Immature natural killer cell (primary cell): Measurements from ENCODE around the gene DCAF8. TPM values are rescaled to one million over a fixed set of nuclear protein-coding genes. Genes with fewer than 3 reads are reported as not detected.
A peak's percentile ranks its signal among the peaks of the same experiment; 100 is the strongest.

ENCODE experiments used
- DNase-seq, 3 donors: peaks; one replicate each; pipeline ENCODE4 v3.0.0; 2022; ENCODE audit warnings: mixed read lengths in 1 of 3
- H3K27ac Mint-ChIP-seq, 6 donors: one replicate each; pipeline ENCODE4 v1.8.0; 2020; ENCODE audit warnings: mixed read lengths in 6 of 6, mild to moderate bottlenecking in 5 of 6, inconsistent platforms in 4 of 6, moderate library complexity in 3 of 6
- H3K27me3 Mint-ChIP-seq, 3 donors: one replicate each; pipeline ENCODE4 v1.8.0; 2020 to 2021; ENCODE audit warnings: low read depth in 3 of 3, mild to moderate bottlenecking in 3 of 3, mixed read lengths in 3 of 3, moderate library complexity in 3 of 3, inconsistent platforms in 1 of 3
- H3K36me3 Mint-ChIP-seq, 3 donors: one replicate each; pipeline ENCODE4 v1.8.0; 2020; ENCODE audit warnings: mixed read lengths in 3 of 3, inconsistent platforms in 2 of 3, mild to moderate bottlenecking in 2 of 3
- H3K4me1 Mint-ChIP-seq, 2 donors: one replicate each; pipeline ENCODE4 v1.8.0; 2020; ENCODE audit warnings: inconsistent platforms in 2 of 2, mild to moderate bottlenecking in 2 of 2, mixed read lengths in 2 of 2, moderate library complexity in 1 of 2
- H3K4me3 Mint-ChIP-seq, 5 donors: one replicate each; pipeline ENCODE4 v1.8.0; 2020; ENCODE audit warnings: mild to moderate bottlenecking in 5 of 5, mixed read lengths in 5 of 5, inconsistent platforms in 3 of 5, moderate library complexity in 3 of 5
- H3K9me3 Mint-ChIP-seq, 6 donors: one replicate each; pipeline ENCODE4 v1.8.0; 2020; ENCODE audit warnings: mild to moderate bottlenecking in 6 of 6, mixed read lengths in 6 of 6, inconsistent platforms in 4 of 6, moderate library complexity in 3 of 6
- polyA plus RNA-seq, 3 donors: library from polyadenylated mRNA; unstranded; fragments of 300-500 nt; fragmentation: Illumina TruSeq; gene quantifications; one replicate each; pipeline ENCODE4 v1.2.3, GENCODE V29; 2021

DCAF8 gene
- polyA plus RNA-seq, 3 donors from 2014 or later, result 42.3 to 62.1 (median 58.1) TPM

DNA sequence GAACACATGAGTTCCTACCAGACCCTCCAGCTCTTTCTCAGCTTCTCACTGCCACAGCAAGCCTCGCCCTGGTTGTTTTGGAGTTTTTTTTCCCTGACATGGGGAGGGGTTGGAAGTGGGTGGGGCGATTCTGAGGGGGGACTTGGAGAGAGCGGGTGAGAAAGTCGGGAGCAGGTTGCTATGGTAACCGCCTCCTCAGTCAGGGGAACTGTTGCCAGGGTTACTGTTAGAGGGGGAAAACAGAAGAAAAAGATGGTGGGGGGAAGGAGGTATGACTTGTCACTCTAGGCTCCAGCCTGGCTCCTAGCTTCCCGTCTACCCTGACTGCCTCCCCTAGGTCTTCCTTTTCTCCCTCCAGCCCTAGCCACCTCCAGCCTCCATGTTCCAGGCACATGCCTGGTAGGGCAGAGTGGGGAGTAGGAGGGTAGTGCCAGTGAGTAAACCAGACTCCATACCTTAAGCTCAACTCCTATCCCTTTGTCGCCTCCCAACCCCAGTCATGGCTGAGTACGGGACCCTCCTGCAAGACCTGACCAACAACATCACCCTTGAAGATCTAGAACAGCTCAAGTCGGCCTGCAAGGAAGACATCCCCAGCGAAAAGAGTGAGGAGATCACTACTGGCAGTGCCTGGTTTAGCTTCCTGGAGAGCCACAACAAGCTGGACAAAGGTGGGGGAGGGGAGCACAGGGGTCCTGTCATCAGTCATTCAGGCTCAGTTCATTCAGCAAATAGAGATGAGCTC is 51.1 kb downstream of the DCAF8 start:
- Mint-ChIP-seq H3K27me3 (peaks cover 0 to 4% (median 0%) of the 10 kb centered on the region in 3 donors), H3K36me3 (peaks cover 11 to 29% (median 11%) of the 10 kb centered on the region in 3 donors), H3K27ac (no peak overlapping the region), H3K9me3 (no peaks in the 10 kb centered on the region), H3K4me3 (no peak overlapping the region), H3K4me1 (peaks cover 18 to 31% of the 10 kb centered on the region in 2 donors)
- no peak for DNase-seq

DNA sequence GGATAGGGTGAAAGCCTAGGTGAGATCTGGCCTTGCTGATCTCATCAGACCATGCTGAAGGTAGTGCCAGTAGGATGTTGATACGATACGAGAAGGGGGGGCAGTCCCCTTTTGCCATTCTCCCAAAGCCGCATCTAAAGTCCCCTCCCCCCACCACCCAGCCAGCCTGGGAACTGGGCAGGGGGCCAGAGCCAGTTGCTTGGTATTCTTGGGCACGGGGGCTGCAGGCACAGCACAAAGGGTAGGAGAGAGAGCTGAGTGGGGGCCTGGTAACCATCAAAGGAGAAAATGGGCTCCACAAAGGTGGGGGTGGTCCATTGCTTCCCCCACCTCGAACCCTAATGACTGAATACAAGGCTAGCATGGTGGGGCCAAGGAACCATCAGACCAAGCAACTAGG is 51.8 kb downstream of the DCAF8 start:
- Mint-ChIP-seq H3K36me3 (peaks cover 6 to 22% (median 11%) of the 10 kb centered on the region in 3 donors), H3K4me1 (peaks cover 21 to 35% of the 10 kb centered on the region in 2 donors), H3K27ac (peak overlapping the region in 2 of 6 donors; percentile 4 to 15), H3K4me3 (no peak overlapping the region), H3K9me3 (no peaks in the 10 kb centered on the region), H3K27me3 (peaks cover 0 to 4% (median 0%) of the 10 kb centered on the region in 3 donors)
- DNase-seq, result no peak

DNA sequence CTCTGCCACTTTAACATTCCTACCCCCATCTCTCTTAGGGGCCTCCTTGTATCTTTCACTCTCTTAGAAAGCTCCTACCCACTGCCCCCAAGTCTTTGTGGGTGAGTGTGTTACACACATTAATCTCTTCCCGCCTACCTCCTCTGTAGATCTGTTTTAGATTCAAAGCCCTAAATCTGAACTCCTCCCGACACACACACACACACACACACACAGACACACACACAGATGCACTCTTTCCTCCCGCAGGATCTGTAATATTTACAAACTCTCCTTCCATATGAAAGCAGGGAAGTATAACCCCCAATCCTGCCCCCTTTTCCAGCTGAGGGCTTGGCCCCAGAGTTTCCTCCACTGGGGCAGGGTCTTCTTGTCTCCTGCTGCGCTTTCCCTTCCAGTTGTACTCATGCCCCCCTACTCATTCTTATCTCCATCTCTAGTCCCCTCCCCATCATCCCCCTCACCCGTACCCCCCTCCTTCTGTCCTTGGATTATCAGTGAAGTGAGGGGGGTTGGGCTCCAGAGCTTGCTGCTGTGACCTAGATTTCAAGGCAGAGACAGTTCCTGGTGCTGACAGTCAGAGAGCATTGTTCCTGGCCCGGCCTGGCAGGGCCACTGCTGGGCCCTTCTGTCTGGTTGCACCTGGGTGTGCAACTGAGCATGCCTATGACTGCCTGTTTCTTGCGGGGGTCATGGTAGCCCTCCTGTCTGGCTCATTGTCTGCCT is 52.9 kb downstream of the DCAF8 start:
- Mint-ChIP-seq H3K4me3 (no peak overlapping the region), H3K9me3 (no peaks in the 10 kb centered on the region), H3K36me3 (peaks cover 3 to 17% (median 11%) of the 10 kb centered on the region in 3 donors), H3K27me3 (peaks cover 0 to 4% (median 2%) of the 10 kb centered on the region in 3 donors), H3K27ac (peak overlapping the region in 5 of 6 donors; percentile 4 to 75 (median 44)), H3K4me1 (peaks cover 27 to 38% of the 10 kb centered on the region in 2 donors)
- DNase-seq, result no peak

DNA sequence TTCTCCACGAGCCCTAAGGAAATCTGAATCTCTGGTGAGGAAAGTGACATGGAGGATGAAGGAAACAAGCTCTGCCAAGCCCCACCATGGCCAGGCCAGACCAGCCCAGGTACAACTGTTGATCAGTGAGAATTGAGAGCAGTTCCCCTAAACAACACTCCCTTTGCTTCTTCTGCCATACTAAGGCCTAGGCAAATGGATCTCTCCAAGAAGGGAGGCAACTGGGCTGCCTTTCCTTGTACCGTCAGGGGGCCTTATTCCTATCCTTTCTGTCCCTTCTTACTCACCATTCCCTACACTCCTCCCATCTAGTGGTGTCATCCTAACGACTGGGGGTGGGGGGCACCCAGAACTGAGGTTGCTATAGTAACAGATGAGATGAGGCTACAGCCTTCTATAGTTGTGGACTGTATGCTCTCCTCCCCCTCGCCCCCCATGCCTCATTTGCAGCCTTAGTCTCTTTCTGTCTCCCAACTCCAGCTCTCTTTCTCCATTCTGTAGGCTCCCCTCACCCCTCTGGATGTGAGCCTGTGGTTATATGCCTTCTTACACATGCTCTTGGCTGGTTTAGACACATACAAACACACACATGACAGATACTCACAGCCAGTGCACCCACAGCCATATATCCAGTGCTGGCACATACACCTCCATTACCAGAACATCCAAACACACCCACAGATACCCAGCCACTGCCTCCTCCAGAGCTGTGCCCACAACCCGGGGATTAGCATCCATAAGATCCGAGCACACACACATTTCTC is 53.6 kb downstream of the DCAF8 start:
- Mint-ChIP-seq H3K36me3 (peaks cover 0 to 17% (median 8%) of the 10 kb centered on the region in 3 donors), H3K9me3 (no peaks in the 10 kb centered on the region), H3K27ac (peak overlapping the region in 5 of 6 donors; percentile 37 to 75 (median 53)), H3K4me1 (peaks cover 34 to 46% of the 10 kb centered on the region in 2 donors), H3K27me3 (peaks cover 0 to 4% (median 2%) of the 10 kb centered on the region in 3 donors), H3K4me3 (no peak overlapping the region)
- no peak for DNase-seq

DNA sequence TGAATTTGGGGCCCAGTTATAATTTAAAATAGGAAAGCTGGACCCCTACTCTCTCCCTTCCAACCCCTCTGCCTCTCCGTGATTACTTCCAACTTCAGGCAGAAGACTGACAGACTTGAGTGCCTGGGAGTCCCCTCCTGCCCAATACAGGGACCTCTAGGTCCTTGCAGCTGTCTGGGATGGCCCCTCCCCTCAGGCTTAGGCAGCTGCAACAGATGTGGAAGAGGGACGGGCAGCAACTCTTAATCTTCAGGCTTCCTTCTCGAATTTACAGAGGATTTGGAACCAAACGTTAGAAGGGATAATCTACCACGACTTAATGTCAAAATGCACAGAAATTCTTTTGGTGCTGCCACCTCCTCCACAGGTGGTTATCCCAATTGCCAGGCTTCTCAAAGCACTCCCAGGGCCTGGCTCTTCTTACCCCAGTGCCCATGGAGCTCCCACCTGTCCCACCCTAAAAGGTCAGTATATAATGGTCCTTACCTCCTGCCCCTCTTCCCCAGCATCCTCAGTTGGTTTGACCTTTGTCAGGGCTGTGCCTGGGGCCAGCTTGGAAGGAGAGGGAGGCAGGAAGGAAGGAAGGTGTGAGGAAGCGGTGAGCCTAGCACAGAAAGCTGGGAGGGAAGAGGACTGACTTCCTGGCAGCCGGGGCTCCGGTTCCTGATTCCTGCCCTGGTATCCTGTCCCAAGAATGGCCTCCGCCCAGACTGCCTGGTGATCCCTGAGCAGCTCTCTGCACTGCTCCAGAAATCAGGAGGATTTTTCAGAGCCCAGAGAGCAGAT is 54.4 kb downstream of the DCAF8 start:
- Mint-ChIP-seq H3K9me3 (no peaks in the 10 kb centered on the region), H3K4me3 (peak overlapping the region in 1 of 5 donors; percentile 29), H3K27me3 (peaks cover 0 to 4% (median 2%) of the 10 kb centered on the region in 3 donors), H3K4me1 (peaks cover 34 to 46% of the 10 kb centered on the region in 2 donors), H3K27ac (peak overlapping the region; percentile 26 to 95 (median 45)), H3K36me3 (peaks cover 0 to 10% (median 4%) of the 10 kb centered on the region in 3 donors)
- DNase-seq, result no peak

DNA sequence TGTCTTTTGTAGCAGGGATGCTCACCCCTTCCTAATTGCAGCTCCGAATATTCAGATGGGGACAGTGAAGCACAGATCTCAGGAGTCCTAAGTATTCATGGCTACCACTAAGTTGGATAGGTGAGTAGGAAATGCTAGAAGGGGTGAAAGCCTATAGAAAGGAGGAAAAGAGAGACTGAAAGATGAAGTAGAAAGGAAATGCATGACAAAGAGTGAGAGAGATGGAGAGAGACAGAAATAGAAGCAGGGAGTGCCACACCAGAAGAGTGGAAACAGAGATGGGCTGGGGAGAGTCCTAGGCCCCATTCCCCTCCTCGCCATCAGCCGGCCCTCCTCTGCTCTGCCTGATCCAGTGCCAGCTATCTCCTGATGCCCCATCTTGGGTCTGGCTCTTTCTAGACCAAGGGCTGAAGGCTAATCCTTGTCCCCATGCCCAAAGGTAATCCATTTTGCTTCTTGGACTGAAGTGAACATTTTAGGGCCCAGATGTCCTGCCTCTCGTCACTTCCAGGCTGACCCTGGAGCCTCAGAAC is 55.2 kb downstream of the DCAF8 start:
- H3K27me3 Mint-ChIP-seq, result peaks cover 0 to 4% (median 3%) of the 10 kb centered on the region in 3 donors
- H3K4me3 Mint-ChIP-seq, result peak overlapping the region in 4 of 5 donors; percentile 72 to 94 (median 84)
- H3K4me1 Mint-ChIP-seq, result peaks cover 34 to 46% of the 10 kb centered on the region in 2 donors
- H3K9me3 Mint-ChIP-seq, result no peaks in the 10 kb centered on the region
- peaks cover 0 to 6% (median 2%) of the 10 kb centered on the region in 3 donors for H3K36me3 Mint-ChIP-seq
- H3K27ac Mint-ChIP-seq, result peak overlapping the region; percentile 53 to 95 (median 78)
- no peak for DNase-seq

DNA sequence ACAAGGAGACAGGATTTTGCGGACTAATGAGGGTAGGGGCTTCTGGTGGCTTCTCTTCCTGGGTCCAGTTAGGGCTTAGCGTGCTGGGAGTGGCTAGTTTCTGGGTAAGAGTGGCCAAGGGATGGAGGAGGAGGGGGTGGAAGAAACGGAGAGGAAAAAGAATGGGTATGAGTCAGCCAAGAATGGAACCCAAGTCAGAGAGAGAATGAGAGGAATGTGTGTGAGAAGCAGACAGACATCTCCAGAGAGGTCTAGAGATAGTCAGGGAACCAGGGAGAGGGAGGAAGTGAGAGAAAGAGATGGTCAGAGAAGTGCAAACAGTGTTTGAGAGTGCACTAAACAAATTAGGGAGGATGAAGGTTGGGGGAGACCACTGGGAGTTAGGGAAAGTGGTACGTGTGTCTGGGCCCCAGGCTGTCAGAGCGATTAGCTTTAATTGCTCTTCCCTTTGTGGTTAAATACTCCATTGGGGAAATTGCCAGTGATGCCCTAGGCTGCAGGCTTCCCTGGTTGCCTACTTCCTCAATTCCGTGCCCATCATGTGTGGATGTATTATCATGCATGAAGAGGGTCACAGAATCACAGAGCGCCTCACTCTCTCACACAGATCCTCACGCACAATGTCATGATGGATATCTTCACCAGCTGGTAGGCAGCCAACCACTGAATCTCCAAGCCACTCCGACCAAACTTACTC is 55.8 kb downstream of the DCAF8 start:
- no peak for DNase-seq
- peak overlapping the region; percentile 17 to 94 (median 75) for H3K4me3 Mint-ChIP-seq
- H3K27ac Mint-ChIP-seq, result peak overlapping the region; percentile 53 to 95 (median 78)
- H3K36me3 Mint-ChIP-seq, result no peaks in the 10 kb centered on the region
- peaks cover 34 to 46% of the 10 kb centered on the region in 2 donors for H3K4me1 Mint-ChIP-seq
- no peaks in the 10 kb centered on the region for H3K9me3 Mint-ChIP-seq
- peaks cover 0 to 4% (median 1%) of the 10 kb centered on the region in 3 donors for H3K27me3 Mint-ChIP-seq

DNA sequence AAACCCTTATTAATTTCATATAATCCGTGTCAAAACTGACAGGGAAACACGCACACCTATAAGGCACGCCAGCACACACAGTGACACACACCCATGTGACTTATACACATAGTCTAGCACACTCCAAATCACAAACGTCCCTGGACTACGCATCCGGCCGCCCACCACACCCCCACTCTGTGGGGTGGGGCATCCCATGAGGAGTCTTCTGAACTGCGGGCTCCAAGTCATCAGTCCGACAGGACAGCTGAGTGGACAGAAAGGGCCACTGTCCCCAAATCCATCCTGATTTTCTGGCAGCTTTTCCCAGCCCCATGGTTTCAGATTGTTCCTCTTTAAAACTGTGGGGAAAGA is 56.3 kb downstream of the DCAF8 start:
- no peaks in the 10 kb centered on the region for H3K36me3 Mint-ChIP-seq
- H3K27me3 Mint-ChIP-seq, result peaks cover 0 to 4% (median 0%) of the 10 kb centered on the region in 3 donors
- peak overlapping the region; percentile 53 to 95 (median 76) for H3K27ac Mint-ChIP-seq
- DNase-seq, result peak; percentile 19 to 33 (median 22)
- H3K4me1 Mint-ChIP-seq, result peaks cover 34 to 46% of the 10 kb centered on the region in 2 donors
- H3K9me3 Mint-ChIP-seq, result no peaks in the 10 kb centered on the region
- H3K4me3 Mint-ChIP-seq, result peak overlapping the region; percentile 72 to 94 (median 89)

DNA sequence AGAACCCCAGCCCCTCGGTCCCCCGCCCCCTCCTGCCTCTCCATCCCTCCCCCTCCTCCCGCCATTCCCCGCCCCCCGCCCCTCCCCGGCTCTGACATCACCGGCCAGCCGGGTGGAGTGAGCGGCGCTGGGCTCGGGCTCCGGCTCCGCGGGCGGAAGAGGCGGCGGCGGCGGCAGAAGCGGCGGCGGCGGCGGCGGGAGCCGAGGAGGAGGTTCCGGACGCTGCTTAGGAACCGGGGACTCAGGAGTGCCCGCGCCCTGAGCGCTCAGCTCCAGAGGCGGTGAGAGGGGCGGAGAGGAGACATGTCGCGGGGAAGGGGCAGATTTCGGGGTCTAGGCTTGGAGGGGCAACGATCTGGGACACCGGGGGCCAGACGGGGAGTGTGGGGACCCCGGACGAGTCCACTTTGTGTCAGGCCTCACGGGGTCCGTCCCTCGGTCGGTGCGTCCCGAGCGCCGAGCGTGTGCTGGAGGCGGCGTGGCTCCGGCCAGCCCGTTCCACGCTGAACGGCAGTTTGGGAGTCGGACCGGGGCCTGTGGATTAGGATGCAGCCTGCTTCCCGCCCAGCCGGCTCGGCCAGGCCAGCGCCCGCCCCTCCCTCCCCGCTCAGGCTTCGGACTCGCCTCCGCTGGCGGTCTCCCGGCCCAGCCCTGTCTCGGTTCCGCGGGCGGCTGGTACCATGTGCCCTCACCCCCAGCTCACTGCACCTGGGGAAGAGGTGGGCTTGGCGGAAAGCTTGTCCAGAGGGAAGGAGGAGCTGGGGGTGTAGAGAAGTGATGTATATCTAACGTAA is 56.9 kb downstream of the DCAF8 start, which contains the start of gene PEA15:
PEA15 (plus strand) TSS at position 143 of the 794 bp plus-strand sequence. CDS start 6,161 bp downstream, outside the sequence.
- H3K4me1 Mint-ChIP-seq, result peaks cover 34 to 46% of the 10 kb centered on the region in 2 donors

DNA sequence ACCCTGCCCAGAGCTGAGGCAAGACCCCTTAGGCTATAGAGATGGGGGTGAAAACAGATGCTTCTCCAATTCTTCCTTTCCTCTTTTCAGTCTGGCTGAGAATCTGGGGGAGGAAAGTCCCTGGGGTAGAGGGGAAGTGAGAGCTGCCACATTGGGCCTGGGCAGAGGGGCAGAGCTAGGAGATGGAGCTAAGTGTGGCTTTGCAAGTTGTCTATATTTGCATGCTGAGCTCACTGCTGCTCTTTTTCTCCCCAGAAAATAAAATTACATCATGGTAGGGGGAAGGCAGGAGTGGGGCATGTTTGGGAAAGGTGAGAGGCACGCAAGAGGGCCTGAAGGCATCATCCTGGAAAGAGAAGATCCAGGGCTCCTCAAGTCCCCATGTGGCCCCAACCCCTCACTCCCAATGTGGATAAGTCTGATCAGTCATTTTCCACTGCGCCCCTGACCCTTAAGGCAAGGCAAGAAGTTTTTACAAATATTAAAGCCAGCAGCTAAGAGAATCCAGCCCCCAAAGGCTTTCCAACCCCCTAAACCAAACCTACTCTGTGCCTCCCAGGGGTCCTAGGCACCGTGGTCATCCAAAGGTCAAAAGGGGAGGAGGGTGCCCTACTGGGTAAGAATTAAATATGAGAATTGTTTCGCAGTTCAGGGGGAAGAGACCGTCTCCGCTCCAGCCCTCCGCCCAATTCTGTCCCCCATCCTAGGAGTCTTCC is 57.7 kb downstream of the DCAF8 start:
- Mint-ChIP-seq H3K9me3 (no peaks in the 10 kb centered on the region), H3K4me3 (peak overlapping the region; percentile 89 to 94 (median 90)), H3K27me3 (peaks cover 0 to 4% (median 0%) of the 10 kb centered on the region in 3 donors), H3K27ac (peak overlapping the region; percentile 68 to 84 (median 78)), H3K4me1 (peaks cover 29 to 38% of the 10 kb centered on the region in 2 donors), H3K36me3 (no peaks in the 10 kb centered on the region)
- DNase-seq, result peak in 1 of 3 donors; percentile 2

More for the DNA sequence above, 56.9 kb downstream of the DCAF8 start, which contains the start of gene PEA15:
- Mint-ChIP-seq H3K36me3 (no peaks in the 10 kb centered on the region), H3K27me3 (peaks cover 0 to 4% (median 0%) of the 10 kb centered on the region in 3 donors), H3K27ac (peak within 1 kb of the TSS; percentile 68 to 95 (median 88)), H3K4me3 (peak within 1 kb of the TSS; percentile 89 to 94 (median 90)), H3K9me3 (no peaks in the 10 kb centered on the region)
- peak; percentile 68 to 72 (median 69) for DNase-seq

DNA sequence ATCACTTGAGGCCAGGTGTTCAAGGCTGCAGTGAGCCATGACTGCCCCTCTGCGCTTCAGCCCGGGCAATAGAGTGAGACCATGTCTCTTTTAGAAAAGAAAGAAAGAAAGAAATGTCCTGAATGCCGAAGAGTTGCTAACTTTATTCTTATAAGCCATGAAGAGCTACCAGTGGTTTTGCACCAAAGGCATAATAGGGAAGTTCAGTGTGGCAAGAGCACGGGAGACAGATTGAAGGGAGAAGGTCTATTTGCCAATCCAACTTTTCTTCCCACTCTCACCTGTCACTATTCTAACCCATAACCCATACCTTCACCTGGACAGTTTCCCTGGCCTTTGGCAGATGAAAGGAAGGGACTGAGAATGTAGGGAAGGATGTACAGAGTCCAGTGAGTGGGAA is 61.6 kb downstream of the DCAF8 start:
- Mint-ChIP-seq H3K4me3 (no peak overlapping the region), H3K36me3 (no peaks in the 10 kb centered on the region), H3K4me1 (peaks cover 11 to 13% of the 10 kb centered on the region in 2 donors), H3K27ac (no peak overlapping the region), H3K27me3 (peaks cover 0 to 4% (median 2%) of the 10 kb centered on the region in 3 donors), H3K9me3 (no peaks in the 10 kb centered on the region)
- DNase-seq, result no peak
